ELR (cell line): ENCODE results near the gene NBEAL1.
"Not testable (repeated sequence)": the region's sequence is repeated elsewhere in the genome, so short reads cannot be mapped to it uniquely, and the experiment has no call there.

ENCODE experiments used
- DNase-seq: peaks from one replicate; pipeline ENCODE4 v3.0.0-alpha.2; 2015; ENCODE audit warnings: low read depth

Gene NBEAL1

DNA sequence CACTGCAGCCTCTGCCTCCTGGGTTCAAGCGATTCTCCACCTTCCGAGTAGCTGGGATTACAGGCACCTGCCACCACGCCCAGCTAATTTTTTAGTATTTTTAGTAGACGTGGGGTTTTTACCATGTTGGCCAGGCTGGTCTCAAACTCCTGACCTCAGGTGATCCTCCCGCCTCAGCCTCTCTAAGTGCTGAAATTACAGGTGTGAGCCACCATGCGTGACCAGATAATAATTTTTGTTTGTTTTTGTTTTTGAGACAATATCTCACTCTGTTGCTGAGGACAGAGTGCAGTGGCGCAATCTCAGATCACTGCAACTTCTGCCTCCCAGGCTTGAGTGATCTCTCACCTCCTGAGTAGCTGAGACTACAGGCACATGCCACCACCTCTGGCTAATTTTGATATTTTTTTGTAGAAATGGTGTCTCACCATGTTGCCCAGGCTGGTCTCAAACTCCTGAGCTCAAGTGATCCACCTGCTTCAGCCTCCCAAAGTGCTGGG, 100.6 kb downstream of the NBEAL1 start:
- DNase-seq, result not testable (repeated sequence)

DNA sequence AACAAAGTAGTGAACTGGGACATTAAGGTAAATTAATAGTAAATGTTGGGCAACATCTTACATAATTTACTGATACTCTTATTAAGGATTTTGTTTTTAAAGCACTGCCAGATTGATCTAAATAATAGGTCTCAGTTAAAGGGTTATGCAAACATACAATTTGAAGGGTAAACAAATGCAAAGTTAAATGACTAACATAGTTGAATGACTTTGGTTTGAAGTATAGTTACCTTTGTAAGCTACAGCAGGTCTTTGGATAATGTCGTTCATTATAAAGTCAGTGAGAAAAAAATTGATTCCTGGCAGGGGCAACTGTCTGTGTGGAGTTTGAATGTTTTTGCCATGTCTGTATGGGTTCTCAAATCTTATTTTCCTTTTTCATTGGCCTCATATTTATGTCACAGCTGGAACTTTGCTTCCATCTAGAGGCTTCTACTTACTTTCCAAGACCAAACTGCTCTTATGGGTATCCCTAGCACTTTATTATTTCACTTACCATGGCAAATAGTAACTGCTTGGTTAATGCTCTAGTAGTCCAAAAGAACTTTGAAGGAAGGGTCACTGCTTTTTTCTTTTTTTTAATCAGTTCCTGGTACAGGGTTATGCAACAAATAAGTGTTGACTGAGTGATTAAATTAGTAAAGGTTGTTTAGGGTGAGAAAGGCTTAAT, 107.8 kb downstream of the NBEAL1 start:
- peak; percentile 10 for DNase-seq

DNA sequence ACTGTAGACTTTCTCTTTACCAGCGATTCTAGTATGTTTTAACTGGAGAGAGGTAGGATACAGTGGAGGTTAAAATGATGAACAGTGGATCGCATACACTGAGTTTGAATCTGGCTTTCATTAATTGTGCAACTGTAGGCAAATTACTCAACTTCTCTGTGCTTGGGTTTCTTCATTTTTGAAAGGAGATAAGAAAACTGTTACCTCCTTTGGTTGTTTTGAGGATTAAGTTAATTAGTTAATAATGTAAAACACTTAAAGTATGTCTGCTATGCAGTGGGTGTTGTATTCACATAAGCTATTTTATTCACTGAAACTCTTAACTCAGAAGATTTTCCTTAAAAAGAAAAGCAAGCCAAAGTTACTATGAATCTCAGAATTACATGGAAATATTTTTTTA, 112.3 kb downstream of the NBEAL1 start:
- DNase-seq, result no peak

DNA sequence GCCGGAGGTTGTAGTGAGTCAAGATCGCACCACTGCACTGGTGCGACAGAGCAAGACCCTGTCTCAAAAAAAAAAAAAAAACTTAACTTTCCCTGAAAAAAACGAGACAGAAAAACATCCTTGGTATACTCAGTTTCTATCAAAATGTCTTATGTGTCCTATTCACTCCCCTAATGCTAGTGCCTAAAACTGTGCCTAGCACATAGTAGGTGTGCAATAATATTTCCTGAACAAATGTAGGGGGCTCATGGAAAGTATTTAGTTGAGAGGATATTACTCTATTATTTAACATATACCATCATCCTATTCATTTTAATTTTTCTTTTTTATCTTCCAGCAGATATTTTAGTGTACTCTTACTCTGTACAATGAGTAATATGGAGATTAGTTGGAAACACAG, 120.4 kb downstream of the NBEAL1 start:
- no peak for DNase-seq

DNA sequence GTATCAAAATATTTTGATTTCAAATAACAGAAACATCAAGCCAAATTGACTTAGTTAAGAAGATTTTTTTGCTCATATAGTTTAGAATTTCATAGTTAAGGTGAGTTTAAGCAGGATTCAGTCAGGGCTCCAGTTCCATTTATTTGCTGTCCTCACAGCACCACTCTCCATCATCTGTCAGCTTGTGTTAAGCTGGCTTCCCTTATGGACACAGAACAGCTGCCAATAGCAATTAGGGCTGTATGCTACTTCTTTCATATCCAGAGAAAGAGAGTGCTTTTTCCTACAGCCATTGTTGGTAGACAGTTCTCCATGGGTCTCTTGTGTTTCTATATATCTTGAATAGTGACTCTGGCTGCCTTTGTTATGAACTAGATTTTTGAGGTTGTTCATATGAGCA, 128.7 kb downstream of the NBEAL1 start:
- DNase-seq, result no peak

DNA sequence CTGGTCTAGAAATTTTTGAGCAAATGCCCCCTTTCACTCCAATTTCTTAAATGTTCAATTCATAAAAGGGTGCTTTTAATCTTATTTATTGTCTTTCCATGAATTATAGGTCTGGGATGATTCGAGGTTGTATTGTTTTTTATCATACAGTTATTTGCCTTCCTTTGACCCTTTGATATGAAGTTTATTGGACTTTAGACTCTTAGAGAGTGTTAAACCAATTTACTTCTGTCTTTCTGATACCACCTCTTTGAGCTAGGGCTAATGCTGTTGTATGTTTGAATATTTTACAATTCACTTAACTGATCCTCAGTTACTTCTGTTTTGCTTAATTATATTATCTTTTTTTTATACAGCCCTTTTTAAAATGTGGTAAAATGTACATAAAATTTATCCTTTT, 134.5 kb downstream of the NBEAL1 start:
- no peak for DNase-seq

DNA sequence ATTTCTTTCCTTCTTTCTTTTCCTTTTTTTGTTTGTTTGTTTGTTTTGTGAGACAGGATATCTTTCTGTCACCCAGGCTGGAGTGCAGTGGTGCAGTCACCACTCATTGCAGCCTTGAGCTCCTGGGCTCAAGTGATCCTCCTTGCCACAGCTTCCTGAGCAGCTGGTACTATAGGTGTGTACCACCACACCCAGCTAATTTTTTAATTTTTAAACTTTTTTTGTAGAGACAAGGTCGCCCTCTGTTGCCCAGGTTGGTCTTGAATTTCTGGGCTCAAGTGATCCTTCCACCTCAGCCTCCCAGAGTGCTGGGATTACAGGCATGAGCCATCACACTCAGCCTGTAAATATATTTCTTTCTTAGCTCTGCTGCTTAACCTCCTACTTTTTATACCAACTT, 140.7 kb downstream of the NBEAL1 start:
- peak; percentile 8 for DNase-seq

DNA sequence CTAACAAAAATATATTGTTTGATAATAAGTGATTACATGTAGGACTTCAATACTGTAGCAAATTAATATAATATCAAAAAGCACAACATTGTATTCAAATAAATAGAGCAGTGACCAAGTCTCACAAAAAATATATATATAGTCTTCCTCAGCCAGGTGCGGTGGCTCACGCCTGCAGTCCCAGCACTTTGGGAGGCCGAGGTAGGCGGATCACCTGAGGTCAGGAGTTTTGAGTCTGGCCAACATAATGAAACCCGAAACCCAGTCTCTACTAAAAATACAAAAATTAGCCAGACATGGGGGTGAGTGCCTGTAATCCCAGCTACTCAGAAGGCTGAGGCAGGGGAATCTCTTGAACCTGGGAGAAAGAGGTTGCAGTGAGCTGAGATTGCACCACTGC, 148.0 kb downstream of the NBEAL1 start:
- not testable (repeated sequence) for DNase-seq

DNA sequence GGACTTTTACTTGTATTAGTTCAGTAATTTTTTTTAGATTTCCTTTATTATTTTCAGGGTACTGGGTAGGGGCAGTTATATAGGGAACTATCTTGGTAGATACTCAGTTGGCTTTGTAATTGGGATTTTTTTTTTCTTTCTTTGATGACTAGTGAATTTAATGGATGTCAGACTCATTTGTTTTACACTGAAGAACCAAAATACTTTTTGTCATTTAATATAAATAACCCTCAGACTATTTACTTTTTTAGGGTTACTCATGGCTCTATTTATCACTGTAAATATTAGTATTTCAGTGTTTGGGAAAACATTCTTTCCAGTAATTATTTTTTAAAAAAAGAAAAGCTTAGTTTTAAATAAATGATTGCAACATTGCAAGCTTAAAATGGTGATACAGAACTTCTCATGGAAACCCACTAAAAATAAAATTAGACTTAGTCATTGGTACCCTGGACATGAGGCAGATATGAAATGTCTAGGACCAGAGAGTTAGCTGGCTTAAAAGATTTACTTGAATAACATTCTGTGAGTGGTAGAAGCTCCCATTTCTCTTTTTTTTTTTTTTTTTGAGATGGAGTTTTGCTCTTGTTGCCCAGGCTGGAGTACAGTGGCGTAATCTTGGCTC, 149.7 kb downstream of the NBEAL1 start:
- DNase-seq, result no peak

DNA sequence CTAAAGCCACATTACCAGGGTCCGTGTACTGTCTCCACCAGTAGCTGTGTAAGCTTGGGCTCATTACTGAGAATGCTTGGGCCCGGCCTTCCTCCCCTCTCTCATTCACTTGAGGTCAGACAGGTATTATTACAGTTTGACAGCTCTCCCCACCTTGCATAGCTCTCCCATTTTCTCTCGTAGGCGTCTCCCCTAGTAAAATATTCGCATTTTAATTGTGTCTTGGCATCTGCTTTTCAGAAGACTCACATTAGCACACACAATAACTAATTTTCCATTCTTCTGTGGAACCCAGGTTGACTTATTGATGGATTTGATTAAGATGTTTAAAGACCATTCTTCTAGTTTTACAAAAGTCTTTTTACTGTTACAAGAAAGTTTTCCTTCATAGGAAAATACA, 153.1 kb downstream of the NBEAL1 start:
- no peak for DNase-seq

DNA sequence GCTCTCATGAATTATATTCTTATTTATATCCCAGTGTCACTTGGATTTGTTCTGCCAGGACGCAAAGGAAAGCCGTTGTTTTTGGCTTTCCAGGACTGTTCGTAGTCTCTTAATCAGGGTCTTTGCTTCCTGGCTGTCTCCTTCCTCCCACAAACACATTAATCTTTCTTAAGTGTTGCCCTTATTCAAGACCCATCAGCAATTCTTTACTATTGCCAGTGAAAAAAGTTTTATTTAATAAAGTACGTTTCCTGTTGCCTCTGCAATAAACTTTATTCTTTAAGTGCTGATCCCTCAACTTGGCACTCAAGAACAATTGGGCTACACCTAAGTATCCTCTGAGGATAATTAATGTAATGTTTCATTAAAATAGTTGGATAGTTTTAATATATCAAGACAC, 155.8 kb downstream of the NBEAL1 start:
- DNase-seq, result no peak

DNA sequence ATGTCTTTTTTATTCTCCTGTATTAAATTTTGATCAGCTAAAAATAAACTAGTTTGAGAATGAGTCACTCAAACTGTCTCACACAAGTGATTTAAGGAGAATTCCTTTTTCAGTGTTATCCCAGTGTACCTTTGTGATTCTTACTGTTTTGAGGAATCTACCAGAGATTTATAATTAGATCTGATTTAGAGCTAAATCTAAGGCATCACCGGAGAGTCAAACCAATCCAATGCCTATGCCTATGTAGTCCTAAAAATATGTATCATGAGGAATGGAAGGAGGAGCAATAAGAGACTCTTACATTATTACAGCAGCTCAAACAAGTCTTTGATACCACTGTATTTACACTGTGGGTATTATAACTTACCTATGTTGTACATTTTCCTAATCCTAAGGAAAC, 160.7 kb downstream of the NBEAL1 start:
- DNase-seq, result no peak

DNA sequence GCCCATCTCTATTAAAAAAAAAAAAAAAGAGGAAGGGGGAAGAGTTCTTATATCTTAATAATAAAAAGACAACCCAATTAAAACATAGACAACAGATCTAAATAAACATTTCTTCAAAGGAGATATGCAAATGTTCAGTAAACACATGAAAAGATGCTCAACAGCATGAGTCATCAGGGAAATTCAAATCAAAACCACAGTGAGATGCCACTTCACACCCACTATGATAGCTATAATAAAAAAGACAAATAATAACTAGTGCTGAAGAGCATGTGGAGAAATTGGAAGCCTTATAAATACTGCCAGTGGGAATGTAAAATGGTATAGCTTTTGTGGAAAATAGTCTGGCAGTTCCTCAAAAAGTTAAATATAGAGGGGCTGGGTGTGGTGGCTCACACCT, 162.7 kb downstream of the NBEAL1 start:
- peak; percentile 27 for DNase-seq

DNA sequence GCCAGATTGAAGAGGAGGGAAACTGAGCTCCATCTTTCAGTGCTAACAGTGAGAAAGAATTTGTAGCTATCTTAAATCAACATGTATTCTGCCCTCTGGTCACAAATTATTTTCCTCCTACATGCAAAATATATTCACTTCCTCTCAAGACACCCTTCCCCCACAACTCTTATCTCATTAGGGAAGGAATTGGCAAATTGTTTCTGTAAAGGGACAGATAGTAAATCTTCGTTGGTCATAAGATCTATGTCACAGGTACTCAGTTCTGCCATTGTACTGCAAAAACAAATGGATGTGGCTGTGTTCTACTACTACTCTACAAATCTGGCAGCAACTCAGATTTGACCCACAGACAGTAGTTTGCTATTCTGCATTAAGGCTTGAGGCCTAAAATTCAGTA, 171.2 kb downstream of the NBEAL1 start:
- DNase-seq, result no peak

DNA sequence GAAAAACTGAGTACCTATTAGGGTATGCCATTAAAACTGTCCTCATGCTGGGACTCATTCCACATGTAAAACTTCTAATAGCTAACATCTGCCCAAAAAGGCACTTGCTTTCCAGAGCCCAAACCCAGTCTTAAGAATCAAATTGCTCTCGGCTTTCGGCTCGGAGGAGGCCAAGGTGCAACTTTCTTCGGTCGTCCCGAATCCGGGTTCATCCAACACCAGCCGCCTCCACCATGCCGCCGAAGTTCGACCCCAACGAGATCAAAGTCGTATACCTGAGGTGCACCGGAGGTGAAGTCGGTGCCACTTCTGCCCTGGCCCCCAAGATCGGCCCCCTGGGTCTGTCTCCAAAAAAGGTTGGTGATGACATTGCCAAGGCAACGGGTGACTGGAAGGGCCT, 175.9 kb downstream of the NBEAL1 start:
- not testable (repeated sequence) for DNase-seq

DNA sequence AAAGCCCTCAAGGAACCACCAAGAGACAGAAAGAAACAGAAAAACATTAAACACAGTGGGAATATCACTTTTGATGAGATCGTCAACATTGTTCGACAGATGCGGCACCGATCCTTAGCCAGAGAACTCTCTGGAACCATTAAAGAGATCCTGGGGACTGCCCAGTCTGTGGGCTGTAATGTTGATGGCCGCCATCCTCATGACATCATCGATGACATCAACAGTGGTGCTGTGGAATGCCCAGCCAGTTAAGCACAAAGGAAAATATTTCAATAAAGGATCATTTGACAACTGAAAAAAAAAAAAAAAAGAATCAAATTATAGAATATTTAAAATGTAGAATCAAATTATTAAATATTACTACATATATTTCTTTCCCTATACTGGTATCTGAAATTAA, 176.4 kb downstream of the NBEAL1 start:
- DNase-seq, result not testable (repeated sequence)

DNA sequence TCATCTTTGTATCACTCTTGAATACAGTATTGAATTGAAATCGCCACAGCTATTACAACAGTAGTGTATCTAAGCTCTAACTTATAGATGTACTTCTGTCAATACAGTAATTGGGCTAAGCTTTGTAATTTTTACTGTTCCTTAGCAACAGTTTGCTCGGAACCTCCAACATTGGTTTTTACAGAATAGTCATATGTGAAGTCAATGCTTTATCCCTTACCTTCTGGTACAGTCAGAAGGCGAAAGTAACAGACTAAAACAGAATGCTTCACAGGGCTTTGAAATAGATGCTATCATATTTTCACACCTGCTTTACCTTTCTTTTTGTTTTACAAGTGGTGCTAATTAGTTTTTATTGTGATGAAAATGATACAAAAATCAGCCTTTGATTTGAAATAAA, 177.3 kb downstream of the NBEAL1 start:
- DNase-seq, result no peak

DNA sequence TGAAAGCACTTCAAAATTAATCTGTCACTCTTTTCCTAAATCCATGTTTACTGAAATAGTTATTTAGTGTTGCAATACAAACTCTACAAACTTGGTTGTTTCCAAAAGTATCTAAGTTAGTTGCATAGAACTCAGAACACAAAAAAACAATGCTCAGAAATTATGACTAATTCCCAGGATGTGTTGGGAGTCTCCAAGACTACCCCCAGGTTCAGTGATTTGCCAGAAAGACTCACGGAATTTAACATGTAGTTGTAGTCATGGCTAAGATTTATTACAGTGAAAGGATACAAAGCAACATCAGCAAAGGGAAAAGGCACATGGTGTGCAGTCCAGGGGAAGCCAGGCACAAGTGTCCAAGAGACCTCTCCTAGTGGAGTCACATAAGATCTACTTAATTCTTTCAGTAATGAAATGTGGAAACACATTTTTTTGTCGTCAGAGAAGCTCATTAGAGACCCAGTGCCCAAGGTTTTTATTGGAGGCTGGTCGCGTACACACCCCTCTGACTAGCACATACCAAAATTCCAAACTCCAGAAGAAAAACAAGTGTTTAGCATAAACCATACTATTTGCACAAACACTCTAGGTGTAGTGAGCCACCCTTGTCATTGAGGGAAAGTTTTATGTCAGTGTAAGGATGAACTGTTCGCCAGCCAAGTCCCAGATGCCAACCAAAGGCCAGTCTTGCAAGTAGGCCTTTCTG, 180.8 kb downstream of the NBEAL1 start:
- DNase-seq, result no peak

DNA sequence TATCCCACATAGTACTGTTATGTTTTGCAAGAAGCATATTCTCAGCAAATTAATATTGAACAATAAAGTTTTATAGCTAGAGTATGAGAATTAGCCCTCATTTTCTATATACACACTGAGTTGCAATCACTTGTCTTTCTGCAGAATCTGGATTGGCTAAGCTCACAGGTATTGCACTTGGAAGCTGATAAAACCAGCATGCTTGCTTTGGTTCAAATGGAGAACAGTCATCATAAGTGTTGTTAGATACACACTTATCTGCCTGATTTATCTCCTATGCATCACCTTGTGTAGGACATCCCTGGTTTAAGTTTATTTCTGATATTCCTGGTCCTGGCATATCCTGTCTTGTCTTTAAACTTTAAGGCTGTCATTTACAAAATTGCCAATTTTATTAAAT, 186.2 kb downstream of the NBEAL1 start:
- DNase-seq, result no peak

DNA sequence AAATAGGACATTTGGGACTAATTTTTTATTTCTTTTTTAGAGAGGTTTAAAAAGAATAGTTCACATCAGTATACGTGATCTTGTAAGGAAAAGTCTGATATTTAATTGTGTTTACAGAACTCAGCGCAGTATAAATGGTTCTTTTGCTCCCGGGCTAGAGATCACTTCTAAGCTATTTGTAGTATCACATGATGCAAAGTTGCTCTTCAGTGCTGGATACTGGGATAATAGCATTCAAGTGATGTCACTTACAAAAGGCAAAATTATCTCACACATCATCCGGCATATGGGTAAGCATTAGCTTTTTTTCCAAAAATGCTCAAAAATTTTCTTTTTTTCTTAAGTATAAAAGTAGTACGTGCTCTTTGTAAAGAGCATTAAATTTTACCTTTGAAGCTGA, 186.8 kb downstream of the NBEAL1 start:
- DNase-seq, result no peak

DNA sequence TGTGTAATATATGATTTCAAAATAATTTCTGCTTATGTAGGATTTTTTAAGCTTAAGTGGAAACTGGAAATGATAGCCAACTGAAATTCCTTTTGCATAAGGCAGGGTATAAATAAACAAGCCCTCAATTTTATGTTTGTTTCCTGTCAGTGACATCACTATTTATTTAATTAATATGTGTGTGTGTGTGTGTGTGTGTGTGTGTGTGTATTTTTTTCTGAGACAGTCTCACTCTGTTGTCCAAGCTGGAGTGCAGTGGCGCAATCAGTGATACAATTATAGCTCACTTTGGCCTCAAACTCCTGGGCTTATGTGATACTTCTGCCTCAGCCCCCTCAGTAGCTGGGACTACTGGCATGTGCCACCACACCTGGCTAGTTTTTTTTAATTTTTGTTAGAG, 194.9 kb downstream of the NBEAL1 start:
- no peak for DNase-seq

DNA sequence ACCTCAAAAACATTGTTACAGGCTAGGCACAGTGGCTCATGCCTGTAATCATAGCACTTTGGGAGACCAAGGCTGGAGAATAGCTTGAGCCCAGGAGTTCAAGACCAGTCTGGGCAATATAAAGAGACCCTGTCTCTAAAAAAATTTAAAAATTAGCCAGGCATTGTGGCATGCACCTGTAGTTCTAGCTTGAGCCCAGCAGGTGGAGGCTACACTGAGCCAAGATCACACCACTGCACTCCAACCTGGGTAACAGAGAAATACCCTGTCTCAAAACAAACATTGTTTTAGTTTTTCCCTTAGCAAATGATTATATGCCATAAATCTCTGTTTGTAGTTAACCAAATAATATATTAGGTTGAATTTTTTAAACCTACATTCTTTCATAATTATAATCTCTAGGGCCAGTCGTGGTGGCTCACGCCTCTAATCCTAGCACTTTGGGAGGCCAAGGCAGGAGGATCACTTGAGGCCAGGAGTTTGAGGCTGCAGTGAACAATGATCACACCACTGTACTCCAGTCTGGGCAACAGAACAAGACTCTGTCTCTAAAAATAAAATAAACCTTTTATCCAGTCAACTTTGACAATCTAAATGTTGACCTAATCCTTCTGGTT, 210.9 kb downstream of the NBEAL1 start:
- DNase-seq, result peak; percentile 51

DNA sequence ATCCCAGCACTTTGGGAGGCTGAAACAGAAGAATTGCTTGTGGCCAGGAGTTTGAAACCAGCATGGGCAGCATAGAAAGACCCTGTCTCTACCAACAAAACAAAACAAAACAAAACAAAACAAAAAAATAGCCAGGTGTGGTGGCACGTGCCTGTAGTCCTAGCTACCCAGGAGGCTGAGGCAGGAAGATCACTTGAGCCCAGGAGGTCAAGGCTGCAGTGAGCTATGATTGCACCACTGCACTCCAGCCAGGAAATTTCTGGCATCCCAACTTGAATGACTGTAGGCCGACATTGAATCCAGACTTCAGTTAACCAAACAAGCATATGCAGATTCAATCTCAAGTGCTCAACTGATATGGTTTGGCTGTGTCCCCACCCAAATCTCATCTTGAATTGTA, 215.0 kb downstream of the NBEAL1 start:
- DNase-seq, result not testable (repeated sequence)
